HG02642 (cell line): Measurements from ENCODE around the gene FOXS1.

Source experiments
- ATAC-seq: cut with Tn5 transposase; IDR thresholded peaks from one replicate; pipeline ENCODE4 v1.9.1; 2021; ENCODE audit warnings: mild to moderate bottlenecking; ENCODE audit not compliant: unreplicated experiment, poor library complexity

Gene FOXS1

GRCh38 chr20:31803552-31804291 is 41.7 kb downstream of the FOXS1 start:
- no peak for ATAC-seq

GRCh38 chr20:31801508-31801907 is 43.9 kb downstream of the FOXS1 start:
- no peak for ATAC-seq

GRCh38 chr20:31797364-31797763 is 48.0 kb downstream of the FOXS1 start:
- no peak for ATAC-seq
